HTR-8/SVneo (cell line): Measurements from ENCODE around the gene TMEM38B.
"Not testable (repeated sequence)": the region's sequence is repeated elsewhere in the genome, so short reads cannot be mapped to it uniquely, and the experiment has no call there.

Experiments
- DNase-seq: peaks from one replicate; pipeline ENCODE4 v3.0.0; 2011; ENCODE audit warnings: low spot score, mixed read lengths; ENCODE audit not compliant: insufficient read length
- FAIRE-seq: peaks from 2 replicates; lab custom pipeline; 2011; peaks lifted over from hg19 to GRCh38; lab: Jason Lieb, UNC

The TMEM38B gene

GRCh38 chr9:105712773-105713172 lies 18.4 kb downstream of the TMEM38B start:
- DNase-seq (no peak), FAIRE-seq (no peak)

DNA sequence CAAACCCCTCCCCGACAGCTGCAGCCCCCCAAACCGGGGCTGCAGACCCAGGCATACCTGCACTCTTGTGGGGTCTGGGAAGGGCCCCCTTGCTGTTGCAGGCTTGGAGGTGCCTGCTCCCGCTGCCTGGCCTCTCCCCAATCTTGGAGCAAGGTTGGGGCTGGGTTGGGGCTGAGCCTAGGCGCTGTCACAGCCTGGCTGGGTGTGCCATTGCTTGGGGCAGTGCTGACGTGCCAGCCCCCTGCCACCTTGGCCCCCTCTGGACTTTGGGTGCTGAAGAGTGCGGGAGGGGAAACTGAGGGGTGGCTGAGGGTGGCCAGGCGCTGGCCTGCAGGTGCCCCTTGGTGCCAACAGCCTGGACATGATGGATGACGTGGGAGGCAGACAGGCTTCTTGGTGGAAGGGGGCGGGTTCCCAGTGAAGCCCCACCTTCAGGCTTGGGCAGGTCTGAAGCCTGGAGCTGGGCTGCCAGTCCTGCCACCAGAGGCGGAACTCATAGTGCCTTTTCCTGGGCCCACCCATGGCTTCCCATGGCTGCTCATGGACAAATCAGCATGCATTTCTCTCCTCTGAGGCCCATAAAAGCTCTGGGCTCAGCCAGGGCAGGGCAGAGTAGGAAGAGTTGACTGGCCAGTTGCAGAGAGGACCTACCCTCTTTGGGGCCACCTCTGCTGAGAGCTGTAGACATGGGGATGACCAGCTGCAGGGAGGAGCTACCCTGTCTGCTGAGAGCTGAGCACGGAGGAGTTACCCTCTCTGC lies 19.1 kb downstream of the TMEM38B start:
- FAIRE-seq (no peak), DNase-seq (no peak)

GRCh38 chr9:105714020-105714331 lies 19.6 kb downstream of the TMEM38B start:
- DNase-seq (no peak), FAIRE-seq (no peak)

DNA sequence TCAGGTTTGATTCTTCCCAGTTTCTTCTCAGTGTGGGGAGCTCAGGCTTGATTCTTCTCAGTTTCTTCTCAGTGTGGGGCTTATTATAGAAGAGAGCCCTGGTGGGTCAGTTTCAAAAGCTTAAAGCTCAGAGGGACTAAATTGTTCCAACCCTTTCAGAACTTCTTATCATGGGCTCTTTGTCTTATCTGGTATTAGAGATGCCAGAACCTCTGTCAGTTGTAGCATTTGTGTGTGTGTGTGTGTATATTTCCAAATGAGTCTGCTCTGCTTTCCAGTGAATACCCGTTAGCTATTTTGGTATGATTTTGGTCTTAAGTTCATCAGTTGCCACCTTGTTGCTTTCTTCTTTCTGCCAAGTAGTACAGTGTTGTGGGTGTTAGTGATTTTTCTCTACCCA lies 21.8 kb downstream of the TMEM38B start:
- DNase-seq (no peak), FAIRE-seq (no peak)

GRCh38 chr9:105722099-105722498 lies 27.8 kb downstream of the TMEM38B start:
- no peak for FAIRE-seq
- no peak for DNase-seq

GRCh38 chr9:105725370-105725769 lies 31.0 kb downstream of the TMEM38B start:
- no peak for FAIRE-seq

GRCh38 chr9:105728230-105728629 lies 33.9 kb downstream of the TMEM38B start:
- not testable (repeated sequence) for DNase-seq, FAIRE-seq

More at GRCh38 chr9:105725370-105725769, 31.0 kb downstream of the TMEM38B start:
- no peak for DNase-seq

DNA sequence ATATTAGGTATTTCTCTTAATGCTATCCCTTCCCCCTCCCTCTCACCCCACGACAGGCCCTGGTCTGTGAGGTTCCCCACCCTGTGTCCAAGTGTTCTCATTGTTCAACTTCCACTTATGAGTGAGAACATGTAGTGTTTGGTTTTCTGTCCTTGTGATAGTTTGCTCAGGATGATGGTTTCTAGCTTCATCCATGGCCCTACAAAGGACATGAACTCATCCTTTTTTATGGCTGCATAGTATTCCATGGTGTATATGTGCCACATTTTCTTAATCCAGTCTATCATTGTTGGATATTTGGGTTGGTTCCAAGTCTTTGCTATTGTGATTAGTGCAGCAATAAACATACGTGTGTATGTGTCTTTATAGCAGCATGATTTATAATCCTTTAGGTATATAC lies 37.1 kb downstream of the TMEM38B start:
- FAIRE-seq, DNase-seq: not testable (repeated sequence)

- no peak for FAIRE-seq
- no peak for DNase-seq
These were observed 41.0 kb downstream of the TMEM38B start for GRCh38 chr9:105735366-105735765.

- FAIRE-seq (no peak), DNase-seq (no peak)
These were observed 42.9 kb downstream of the TMEM38B start for GRCh38 chr9:105737205-105737604.

DNA sequence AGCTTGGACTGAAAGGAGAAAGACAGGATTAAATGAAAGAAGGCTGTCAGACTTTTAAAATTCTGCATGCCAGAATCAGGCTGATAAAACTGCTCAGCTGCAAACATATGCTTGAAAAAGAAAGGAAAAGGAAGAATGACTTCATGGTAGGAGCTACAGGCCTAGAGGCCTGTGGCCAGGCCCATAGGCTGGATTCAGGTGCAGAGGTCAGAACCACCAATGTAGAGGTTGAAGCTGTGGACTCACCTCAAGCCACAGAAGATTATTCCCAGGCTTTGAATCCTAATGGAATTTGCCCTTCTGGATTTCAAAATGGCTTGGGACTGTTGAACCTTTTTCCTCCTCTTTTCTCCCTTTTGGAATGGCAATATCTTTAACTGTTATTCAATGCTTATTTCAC lies 47.7 kb downstream of the TMEM38B start:
- DNase-seq (no peak), FAIRE-seq (no peak)

DNA sequence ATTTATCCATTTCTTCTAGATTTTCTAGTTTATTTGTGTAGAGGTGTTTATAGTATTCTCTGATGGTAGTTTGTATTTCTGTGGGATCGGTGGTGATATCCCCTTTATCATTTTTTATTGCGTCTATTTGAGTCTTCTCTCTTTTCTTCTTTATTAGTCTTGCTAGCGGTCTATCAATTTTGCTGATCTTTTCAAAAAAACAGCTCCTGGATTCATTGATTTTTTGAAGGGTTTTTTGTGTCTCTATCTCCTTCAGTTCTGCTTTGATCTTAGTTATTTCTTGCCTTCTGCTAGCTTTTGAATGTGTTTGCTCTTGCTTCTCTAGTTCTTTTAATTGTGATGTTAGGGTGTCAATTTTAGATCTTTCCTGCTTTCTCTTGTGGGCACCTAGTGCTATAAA lies 53.0 kb downstream of the TMEM38B start:
- not testable (repeated sequence) for FAIRE-seq, DNase-seq

GRCh38 chr9:105751761-105752160 lies 57.4 kb downstream of the TMEM38B start:
- DNase-seq, result no peak
- FAIRE-seq, result no peak

DNA sequence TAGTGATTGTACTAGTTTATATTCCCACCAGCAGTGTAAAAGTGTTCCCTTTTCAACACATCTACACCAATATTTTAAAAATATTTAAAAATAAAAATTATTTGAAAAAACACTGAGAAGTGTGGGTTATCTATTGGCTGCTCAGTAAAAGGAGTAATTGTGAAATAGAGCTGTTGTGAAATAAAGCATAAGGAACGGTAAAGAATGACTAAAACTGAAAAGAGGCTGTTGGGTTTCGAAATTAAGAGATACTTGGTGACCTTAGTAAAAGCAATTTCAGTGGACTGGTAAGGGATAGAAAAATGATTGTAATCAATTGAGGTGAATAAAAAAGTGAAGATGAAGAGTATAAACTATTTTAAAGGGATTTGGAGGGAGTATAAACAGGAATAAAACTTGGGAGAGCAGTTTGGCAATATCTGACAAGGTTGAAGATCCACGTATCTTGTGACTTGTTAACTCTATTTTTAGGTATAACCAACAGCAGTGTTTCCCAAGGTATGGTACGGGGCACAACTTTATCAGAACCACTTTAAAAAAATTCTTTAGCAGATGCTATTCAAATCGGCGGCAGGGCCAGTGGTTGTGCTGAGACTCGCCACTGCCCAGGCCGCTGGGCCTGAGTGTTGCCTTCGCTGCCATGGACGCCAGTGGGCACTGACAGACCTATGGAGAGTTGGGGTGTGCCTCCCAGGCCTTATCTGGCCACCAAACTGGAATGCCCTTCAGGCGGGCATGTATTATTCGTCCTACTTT lies 63.3 kb downstream of the TMEM38B start:
- DNase-seq (no peak), FAIRE-seq (no peak)

DNA sequence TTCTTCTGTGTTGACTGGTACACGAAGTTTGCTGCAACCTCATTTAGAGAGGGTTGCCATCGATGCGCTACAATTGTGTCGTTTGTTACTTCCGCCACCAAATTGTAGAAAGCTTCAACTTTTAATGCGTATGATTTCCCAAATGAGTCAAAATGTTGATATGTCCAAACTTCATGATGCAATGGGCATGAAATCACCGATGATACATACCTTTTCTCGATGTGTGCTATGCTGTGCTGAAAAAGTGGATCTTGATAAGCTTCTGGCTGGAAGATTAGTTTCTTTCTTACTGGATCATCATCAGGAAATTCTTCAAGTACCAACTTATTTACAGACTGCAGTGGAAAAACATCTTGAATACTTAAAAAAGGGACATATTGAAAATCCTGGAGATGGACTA lies 65.7 kb downstream of the TMEM38B start:
- FAIRE-seq, result no peak
- DNase-seq, result no peak

DNA sequence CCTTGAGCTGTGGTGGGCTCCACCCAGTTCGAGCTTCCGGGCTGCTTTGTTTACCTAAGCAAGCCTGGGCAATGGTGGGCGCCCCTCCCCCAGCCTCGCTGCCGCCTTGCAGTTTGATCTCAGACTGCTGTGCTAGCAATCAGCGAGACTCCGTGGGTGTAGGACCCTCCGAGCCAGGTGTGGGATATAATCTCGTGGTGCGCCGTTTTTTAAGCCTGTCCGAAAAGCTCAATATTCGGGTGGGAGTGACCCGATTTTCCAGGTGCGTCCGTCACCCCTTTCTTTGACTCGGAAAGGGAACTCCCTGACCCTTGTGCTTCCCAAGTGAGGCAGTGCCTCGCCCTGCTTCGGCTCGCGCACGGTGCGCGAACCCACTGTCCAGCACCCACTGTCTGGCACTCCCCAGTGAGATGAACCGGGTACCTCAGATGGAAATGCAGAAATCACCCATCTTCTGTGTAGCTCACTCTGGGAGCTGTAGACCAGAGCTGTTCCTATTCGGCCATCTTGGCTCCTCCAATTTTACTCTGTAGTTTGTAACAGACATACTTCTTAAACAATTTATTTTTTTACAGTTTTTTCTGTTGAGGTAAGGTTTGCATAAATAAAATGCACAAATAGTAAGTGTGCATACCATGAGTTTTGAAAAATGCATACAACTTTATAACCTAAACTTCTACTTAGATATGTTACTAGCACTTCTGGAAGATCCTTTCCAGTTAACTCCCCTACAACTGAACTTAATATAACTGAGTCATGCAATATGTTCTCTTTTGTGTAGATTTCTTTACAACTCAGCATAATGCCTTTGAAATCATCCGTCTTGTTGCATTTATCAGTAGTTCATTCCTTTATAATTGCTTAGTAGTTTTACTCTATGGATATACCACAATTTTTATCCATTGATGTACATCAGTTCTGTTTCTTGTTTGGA lies 88.5 kb downstream of the TMEM38B start:
- not testable (repeated sequence) for FAIRE-seq

DNA sequence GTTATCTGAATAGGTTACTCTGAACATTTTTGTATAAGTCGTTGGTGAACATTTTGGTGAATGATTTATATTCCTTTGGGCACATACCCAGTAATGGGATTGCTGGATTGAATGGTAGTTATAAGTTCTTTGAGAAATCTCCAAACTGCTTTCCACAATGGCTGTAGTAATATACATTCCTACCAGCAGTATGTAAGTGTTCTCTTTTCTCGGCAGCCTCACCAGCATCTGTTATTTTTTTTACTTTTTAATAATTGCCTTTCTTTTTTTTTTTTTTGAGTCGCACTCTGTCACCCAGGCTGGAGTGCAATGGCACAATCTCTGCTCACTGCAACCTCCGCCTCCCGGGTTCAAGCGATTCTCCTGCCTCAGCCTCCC lies 89.1 kb downstream of the TMEM38B start:
- DNase-seq, FAIRE-seq: not testable (repeated sequence)

More for the DNA sequence above, 88.5 kb downstream of the TMEM38B start:
- not testable (repeated sequence) for DNase-seq

DNA sequence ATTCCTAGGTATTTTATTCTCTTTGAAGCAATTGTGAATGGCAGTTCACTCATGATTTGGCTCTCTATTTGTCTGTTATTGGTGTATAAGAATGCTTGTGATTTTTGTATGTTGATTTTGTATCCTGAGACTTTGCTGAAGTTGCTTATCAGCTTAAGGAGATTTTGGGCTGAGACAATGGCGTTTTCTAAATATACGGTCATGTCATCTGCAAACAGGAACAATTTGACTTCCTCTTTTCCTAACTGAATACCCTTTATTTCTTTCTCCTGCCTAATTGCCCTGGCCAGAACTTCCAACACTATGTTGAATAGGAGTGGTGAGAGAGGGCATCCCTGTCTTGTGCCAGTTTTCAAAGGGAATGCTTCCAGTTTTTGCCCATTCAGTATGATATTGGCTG lies 92.5 kb downstream of the TMEM38B start:
- not testable (repeated sequence) for FAIRE-seq, DNase-seq

GRCh38 chr9:105816202-105816744 lies 121.9 kb downstream of the TMEM38B start:
- no peak for FAIRE-seq
- no peak for DNase-seq

DNA sequence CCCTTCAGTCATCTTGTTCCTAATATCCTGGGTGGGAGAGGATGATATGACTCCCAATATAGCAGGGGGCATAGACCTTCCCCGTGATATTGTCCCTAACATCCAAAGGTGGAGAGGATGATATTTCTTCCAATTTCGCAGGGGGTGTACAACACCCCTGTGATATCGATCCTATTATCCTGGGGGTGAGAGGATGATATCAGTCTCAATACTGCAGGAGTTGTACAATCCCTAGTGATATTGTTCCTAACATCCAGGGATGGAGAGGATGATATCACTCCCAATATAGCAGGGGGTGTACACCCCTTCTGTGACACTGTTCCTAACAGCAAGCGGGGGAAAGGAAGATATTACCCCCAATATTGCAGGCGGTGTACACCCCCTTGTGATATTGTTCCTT lies 122.6 kb downstream of the TMEM38B start:
- FAIRE-seq (no peak), DNase-seq (no peak)
